Thyroid gland (tissue), 4 donors: ENCODE results near the gene KHDC4.

Source experiments
- CTCF ChIP-seq, 6 experiments: fragments of 200-600 bp in 3 of 6; fragments of 450-650 bp in 3 of 6; sonication (generic) in 3 of 6; IDR thresholded peaks; one replicate each; pipeline ENCODE4 v1.5.1; 2016 to 2019; ENCODE audit warnings: antibody characterized with exemption in 6 of 6, mild to moderate bottlenecking in 2 of 6, inconsistent platforms in 1 of 6, moderate library complexity in 1 of 6
- POLR2A ChIP-seq, 2 donors: fragments of 450-650 bp; IDR thresholded peaks; one replicate each; pipeline ENCODE4 v1.6.1; 2017; ENCODE audit warnings: antibody characterized with exemption in 2 of 2, mild to moderate bottlenecking in 2 of 2, moderate library complexity in 1 of 2

- TF ChIP-seq CTCF (IDR thresholded peaks at IDR 0.05) (no peak), POLR2A (IDR thresholded peaks at IDR 0.05) (no peak)
Measured at GRCh38 chr1:155944444-155944799, 10.2 kb upstream of the KHDC4 start.
